ENCODE data around the gene SBF2.
"Not testable (repeated sequence)": the region's sequence is repeated elsewhere in the genome, so short reads cannot be mapped to it uniquely, and the experiment has no call there.

The SBF2 gene

DNA sequence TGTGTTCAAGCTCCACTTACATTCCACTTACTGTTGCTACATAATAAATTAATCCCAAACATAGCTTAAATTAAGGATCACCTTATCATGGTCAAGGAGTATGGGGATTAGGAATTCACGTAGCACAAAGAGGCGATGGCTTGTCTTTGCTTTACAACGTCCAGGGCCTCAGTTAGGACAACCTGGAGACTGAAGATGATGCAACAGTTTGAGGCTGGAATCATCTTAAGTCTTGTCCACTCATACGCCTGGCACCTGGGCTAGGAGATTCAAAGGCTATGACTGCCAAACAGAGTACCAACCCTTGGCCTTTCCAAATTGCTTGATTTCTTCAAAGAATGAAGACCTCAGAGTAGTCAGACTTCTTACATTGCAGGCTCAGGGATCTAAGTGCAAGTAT is 149.1 kb downstream of the SBF2 start:
- H3K27me3 ChIP-seq (ENCODE audit: control insufficient read depth in 1 of 2, insufficient read depth in 2 of 2, low read length in 2 of 2), result no peaks in the 10 kb centered on the region
- H3K4me3 ChIP-seq (ENCODE audit: low read depth in 1 of 2, low read length in 2 of 2), result no peak overlapping the region
- no peaks in the 10 kb centered on the region for H3K9me3 ChIP-seq (ENCODE audit: low read length)
- H3K36me3 ChIP-seq (ENCODE audit: insufficient read depth, low read length), result no peaks in the 10 kb centered on the region
- peaks cover 11% of the 10 kb centered on the region for H3K4me1 ChIP-seq (ENCODE audit: insufficient read depth, low read length)
- H3K9ac ChIP-seq (ENCODE audit: low read length), result no peak overlapping the region
- H3K27ac ChIP-seq (ENCODE audit: low read depth, low read length), result no peak overlapping the region

DNA sequence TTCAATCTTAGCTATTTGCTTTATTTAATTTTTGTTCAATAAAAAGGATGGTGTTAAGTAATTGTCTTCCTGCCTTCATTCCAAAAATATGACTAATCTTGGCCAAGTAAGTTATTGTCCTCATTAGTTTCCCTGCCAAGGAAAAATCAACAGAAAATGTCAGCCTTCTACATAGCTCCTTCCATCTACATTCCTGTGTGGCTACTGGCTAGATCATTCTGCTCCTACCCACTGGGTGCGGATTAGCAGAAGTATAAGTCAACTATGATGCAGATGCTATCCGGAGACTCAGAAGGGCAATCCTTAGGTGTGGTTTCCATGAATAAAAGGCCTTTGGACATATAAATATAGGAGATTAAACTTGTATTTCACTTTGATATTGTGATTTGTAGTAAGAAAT is 154.4 kb downstream of the SBF2 start:
- Histone ChIP-seq H3K9me3 (ENCODE audit: low read length) (no peaks in the 10 kb centered on the region), H3K36me3 (ENCODE audit: insufficient read depth, low read length) (no peaks in the 10 kb centered on the region), H3K4me3 (ENCODE audit: low read depth in 1 of 2, low read length in 2 of 2) (no peak overlapping the region), H3K9ac (ENCODE audit: low read length) (no peak overlapping the region), H3K27me3 (ENCODE audit: control insufficient read depth in 1 of 2, insufficient read depth in 2 of 2, low read length in 2 of 2) (no peaks in the 10 kb centered on the region), H3K27ac (ENCODE audit: low read depth, low read length) (no peak overlapping the region), H3K4me1 (ENCODE audit: insufficient read depth, low read length) (peaks cover 11% of the 10 kb centered on the region)

DNA sequence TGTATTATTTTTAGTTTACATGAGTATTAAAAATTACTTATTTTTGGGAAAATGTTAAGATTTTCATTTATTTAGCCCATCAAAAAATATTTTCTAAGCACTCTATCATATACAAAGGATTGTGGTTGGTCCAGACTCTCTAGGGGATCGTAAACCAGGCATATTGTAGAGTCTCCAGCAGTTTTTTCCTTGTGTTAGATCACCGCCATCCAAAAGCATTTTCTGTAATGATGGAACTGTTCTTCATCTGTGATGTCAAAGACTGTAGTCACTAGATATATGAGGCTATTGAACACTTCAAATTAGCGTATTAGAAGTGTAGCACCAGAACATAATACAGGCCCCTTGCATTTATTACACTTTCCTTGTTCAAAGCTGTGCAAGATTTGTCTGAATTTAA is 154.9 kb downstream of the SBF2 start:
- Histone ChIP-seq H3K27me3 (ENCODE audit: control insufficient read depth in 1 of 2, insufficient read depth in 2 of 2, low read length in 2 of 2) (no peaks in the 10 kb centered on the region), H3K9ac (ENCODE audit: low read length) (no peak overlapping the region), H3K36me3 (ENCODE audit: insufficient read depth, low read length) (no peaks in the 10 kb centered on the region), H3K4me1 (ENCODE audit: insufficient read depth, low read length) (peaks cover 10% of the 10 kb centered on the region), H3K9me3 (ENCODE audit: low read length) (no peaks in the 10 kb centered on the region), H3K4me3 (ENCODE audit: low read depth in 1 of 2, low read length in 2 of 2) (no peak overlapping the region), H3K27ac (ENCODE audit: low read depth, low read length) (no peak overlapping the region)

DNA sequence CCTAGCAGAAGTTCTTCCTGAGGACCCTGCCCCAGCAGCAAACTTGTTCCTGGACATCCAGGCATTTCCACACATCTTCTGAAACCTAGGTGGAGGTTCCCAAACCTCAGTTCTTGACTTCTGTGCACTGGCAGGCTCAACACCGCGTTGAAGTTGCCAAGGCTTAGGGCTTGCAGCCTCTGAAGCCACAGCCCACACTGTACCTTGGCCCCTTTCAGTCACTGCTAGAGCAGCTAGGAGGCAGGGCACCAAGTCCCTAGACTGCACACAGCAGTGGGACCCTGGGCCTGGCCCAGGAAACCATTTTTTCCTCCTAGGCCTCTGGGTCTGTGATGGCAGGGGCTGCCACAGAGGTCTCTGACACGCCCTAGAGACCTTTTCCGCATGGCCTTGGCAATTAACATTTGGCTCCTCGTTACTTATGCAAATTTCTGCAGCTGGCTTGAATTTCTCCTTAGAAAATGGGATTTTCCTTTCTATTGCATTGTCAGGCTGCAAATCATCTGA is 159.0 kb downstream of the SBF2 start:
- no peak overlapping the region for H3K4me3 ChIP-seq (ENCODE audit: low read depth in 1 of 2, low read length in 2 of 2)
- no peak overlapping the region for H3K27ac ChIP-seq (ENCODE audit: low read depth, low read length)
- H3K9ac ChIP-seq (ENCODE audit: low read length), result no peak overlapping the region
- no peaks in the 10 kb centered on the region for H3K36me3 ChIP-seq (ENCODE audit: insufficient read depth, low read length)
- H3K9me3 ChIP-seq (ENCODE audit: low read length), result no peaks in the 10 kb centered on the region
- peaks cover 6% of the 10 kb centered on the region for H3K4me1 ChIP-seq (ENCODE audit: insufficient read depth, low read length)
- H3K27me3 ChIP-seq (ENCODE audit: control insufficient read depth in 1 of 2, insufficient read depth in 2 of 2, low read length in 2 of 2), result no peaks in the 10 kb centered on the region

DNA sequence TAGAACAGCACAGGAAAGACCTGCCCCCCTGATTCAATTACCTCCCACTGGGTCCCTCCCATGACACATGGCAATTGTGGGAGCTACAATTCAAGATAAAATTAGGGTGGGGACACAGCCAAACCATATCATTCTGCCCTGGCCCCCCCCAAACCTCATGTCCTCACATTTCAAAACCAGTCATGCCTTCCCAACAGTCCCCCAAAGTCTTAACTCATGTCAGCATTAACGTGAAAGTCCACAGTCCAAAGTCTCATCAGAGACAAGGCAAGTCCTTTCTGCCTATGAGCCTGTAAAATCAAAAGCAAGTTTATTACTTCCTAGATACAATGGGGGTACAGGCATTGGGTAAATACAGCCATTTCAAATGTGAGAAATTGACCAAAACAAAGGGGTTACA is 159.8 kb downstream of the SBF2 start:
- H3K9me3 ChIP-seq (ENCODE audit: low read length); H3K4me1 ChIP-seq (ENCODE audit: insufficient read depth, low read length); H3K36me3 ChIP-seq (ENCODE audit: insufficient read depth, low read length); H3K27me3 ChIP-seq (ENCODE audit: control insufficient read depth in 1 of 2, insufficient read depth in 2 of 2, low read length in 2 of 2); H3K27ac ChIP-seq (ENCODE audit: low read depth, low read length); H3K4me3 ChIP-seq (ENCODE audit: low read depth in 1 of 2, low read length in 2 of 2); H3K9ac ChIP-seq (ENCODE audit: low read length): not testable (repeated sequence)

DNA sequence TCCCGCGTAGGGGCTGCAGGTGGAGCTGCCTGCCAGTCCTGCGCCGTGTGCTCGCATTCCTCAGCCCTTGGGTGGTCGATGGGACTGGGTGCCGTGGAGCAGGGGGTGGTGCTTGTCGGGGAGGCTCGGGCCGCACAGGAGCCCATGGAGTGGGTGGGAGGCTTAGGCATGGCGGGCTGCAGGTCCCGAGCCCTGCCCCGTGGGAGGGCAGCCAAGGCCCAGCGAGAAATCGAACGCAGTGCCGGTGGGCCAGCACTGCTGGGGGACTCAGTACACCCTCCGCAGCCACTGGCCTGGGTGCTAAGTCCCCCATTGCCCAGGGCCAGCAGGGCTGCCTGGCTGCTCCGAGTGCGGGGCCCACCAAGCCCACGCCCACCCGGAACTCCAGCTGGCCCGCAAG is 160.8 kb downstream of the SBF2 start:
- not testable (repeated sequence) for H3K9me3 ChIP-seq (ENCODE audit: low read length); H3K9ac ChIP-seq (ENCODE audit: low read length); H3K27ac ChIP-seq (ENCODE audit: low read depth, low read length); H3K27me3 ChIP-seq (ENCODE audit: control insufficient read depth in 1 of 2, insufficient read depth in 2 of 2, low read length in 2 of 2); H3K4me3 ChIP-seq (ENCODE audit: low read depth in 1 of 2, low read length in 2 of 2); H3K4me1 ChIP-seq (ENCODE audit: insufficient read depth, low read length); H3K36me3 ChIP-seq (ENCODE audit: insufficient read depth, low read length)

DNA sequence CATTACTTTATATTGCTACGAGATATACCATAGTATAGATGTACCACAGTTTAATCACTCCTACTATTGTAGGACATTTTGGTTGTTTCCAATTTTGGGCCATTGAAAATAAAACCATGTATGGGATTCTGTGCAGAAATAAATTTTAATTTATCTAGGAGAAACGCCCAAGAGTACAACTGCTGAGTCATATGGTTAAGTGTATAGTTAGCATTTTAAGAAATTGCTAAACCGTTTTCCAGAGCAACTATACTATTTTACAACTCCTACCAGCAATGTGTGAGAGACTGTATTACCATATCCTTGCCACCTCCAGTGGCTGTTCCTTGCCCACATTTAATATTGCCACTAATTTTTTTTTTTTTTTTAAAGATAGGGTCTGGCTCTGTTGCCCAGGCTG is 163.1 kb downstream of the SBF2 start:
- Histone ChIP-seq H3K27ac (ENCODE audit: low read depth, low read length) (no peak overlapping the region), H3K9me3 (ENCODE audit: low read length) (no peaks in the 10 kb centered on the region), H3K36me3 (ENCODE audit: insufficient read depth, low read length) (no peaks in the 10 kb centered on the region), H3K9ac (ENCODE audit: low read length) (no peak overlapping the region), H3K4me3 (ENCODE audit: low read depth in 1 of 2, low read length in 2 of 2) (no peak overlapping the region), H3K27me3 (ENCODE audit: control insufficient read depth in 1 of 2, insufficient read depth in 2 of 2, low read length in 2 of 2) (no peaks in the 10 kb centered on the region), H3K4me1 (ENCODE audit: insufficient read depth, low read length) (no peaks in the 10 kb centered on the region)

DNA sequence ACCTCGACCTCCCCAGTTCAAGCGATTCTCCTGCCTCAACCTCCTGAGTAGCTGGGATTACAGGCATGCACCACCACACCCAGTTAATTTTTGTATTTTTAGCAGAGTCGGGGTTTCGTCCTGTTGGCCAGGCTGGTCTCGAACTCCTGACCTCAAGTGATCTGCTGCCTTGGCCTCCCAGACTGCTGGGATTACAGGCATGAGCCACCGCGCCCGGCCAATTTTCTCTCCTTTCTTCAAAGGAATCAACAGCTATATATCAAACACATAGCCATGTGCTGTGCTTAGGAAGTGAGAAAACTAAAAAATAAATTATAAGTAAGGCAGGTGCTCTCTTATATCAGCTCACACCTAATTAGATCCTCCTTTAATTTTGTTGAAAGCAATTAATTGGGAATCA is 164.8 kb downstream of the SBF2 start:
- not testable (repeated sequence) for H3K27ac ChIP-seq (ENCODE audit: low read depth, low read length); H3K9ac ChIP-seq (ENCODE audit: low read length); H3K4me3 ChIP-seq (ENCODE audit: low read depth in 1 of 2, low read length in 2 of 2); H3K27me3 ChIP-seq (ENCODE audit: control insufficient read depth in 1 of 2, insufficient read depth in 2 of 2, low read length in 2 of 2); H3K4me1 ChIP-seq (ENCODE audit: insufficient read depth, low read length); H3K36me3 ChIP-seq (ENCODE audit: insufficient read depth, low read length); H3K9me3 ChIP-seq (ENCODE audit: low read length)

DNA sequence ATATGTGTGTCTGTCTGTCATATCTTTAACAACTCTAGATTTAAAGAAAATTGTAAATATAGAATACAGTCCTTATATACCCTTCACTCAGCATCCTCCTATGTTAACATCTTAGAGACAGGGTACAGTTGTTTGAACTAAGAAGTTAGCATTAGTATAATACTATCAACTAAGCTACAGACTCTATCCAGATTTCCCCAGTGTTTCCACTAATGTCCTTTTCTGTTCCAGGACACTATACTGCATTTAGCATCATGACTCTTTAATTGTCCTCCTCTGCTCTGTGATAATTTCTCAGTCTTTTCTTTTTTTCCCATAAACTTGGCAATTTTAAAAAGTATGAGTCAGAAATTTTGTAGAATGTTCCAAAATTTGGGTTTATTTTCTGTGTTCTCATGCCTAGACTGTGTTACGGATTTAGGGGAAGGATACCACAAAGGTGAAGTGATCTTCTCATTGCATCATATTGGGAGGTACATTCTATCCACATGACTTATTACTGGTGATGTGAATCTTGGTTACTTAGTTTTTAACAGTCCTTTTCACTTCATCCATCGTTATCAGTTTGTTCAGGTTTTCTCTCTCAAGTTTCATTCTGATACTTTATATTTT is 168.4 kb downstream of the SBF2 start:
- Histone ChIP-seq H3K27ac (ENCODE audit: low read depth, low read length) (no peak overlapping the region), H3K4me3 (ENCODE audit: low read depth in 1 of 2, low read length in 2 of 2) (no peak overlapping the region), H3K36me3 (ENCODE audit: insufficient read depth, low read length) (no peaks in the 10 kb centered on the region), H3K27me3 (ENCODE audit: control insufficient read depth in 1 of 2, insufficient read depth in 2 of 2, low read length in 2 of 2) (no peaks in the 10 kb centered on the region), H3K9ac (ENCODE audit: low read length) (no peak overlapping the region), H3K9me3 (ENCODE audit: low read length) (no peaks in the 10 kb centered on the region), H3K4me1 (ENCODE audit: insufficient read depth, low read length) (peaks cover 14% of the 10 kb centered on the region)

DNA sequence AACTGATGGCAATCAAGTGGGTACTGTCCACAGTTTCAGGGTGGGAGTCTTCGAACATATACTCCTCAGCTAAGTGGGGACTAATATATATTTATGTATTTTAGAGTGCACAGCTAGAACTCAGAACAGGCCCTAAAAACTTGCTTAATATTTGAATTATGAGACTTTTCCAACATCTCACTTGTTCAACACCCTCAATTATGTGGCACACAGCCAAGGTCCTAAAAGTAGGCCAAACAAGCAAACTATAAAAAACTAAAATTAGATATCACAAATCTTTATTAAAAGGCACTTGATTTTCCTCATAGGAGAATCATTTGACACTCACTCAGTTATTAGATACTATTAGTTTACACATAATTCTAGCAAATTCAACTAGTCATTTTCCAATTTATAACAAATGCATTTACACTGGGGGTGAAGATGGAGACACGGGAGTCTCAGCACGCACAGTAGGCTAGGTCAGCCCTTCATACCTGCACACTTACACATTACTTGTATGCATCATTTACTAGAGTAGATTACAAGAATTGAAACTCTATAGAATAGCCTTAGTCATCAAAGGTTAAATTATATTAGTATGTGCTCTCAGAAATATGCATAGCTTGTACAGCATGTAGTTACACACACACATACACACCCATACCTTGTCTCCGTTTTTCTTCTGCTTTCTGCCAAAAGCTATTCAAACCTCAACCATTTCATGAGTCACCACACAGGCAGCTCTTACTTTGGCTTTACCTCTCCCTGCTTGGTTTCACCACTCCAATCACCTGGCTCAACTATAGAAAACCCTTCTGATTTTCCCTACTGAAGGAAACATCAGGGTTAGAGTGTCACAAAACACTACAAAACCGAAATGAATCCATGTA is 171.5 kb downstream of the SBF2 start:
- Histone ChIP-seq H3K4me1 (ENCODE audit: insufficient read depth, low read length) (peaks cover 14% of the 10 kb centered on the region), H3K36me3 (ENCODE audit: insufficient read depth, low read length) (no peaks in the 10 kb centered on the region), H3K4me3 (ENCODE audit: low read depth in 1 of 2, low read length in 2 of 2) (peak overlapping the region in 1 of 2 donors; percentile 11), H3K27ac (ENCODE audit: low read depth, low read length) (no peak overlapping the region), H3K9ac (ENCODE audit: low read length) (no peak overlapping the region), H3K9me3 (ENCODE audit: low read length) (no peaks in the 10 kb centered on the region), H3K27me3 (ENCODE audit: control insufficient read depth in 1 of 2, insufficient read depth in 2 of 2, low read length in 2 of 2) (no peaks in the 10 kb centered on the region)

DNA sequence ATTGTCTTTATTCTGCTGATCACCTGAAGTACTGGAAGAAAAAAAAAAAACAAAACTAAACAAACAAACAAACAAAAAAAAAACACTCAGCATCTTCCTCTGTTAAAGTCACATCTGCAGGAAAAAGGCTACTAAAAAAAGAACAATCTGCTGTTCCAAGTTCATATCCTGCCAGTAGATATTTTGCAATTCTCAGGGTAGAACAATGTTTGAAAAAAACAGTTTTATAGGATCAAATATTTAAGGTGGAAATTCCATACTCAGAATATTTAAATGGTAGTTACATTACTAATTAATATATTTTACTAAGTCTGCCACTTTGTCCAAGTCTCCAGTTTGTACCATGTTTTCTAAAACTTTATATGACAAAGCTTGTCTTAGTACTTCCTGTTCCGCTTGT is 175.2 kb downstream of the SBF2 start:
- H3K27ac ChIP-seq (ENCODE audit: low read depth, low read length), result no peak overlapping the region
- peaks cover 14% of the 10 kb centered on the region for H3K4me1 ChIP-seq (ENCODE audit: insufficient read depth, low read length)

More for the DNA sequence above, 175.2 kb downstream of the SBF2 start:
- no peaks in the 10 kb centered on the region for H3K27me3 ChIP-seq (ENCODE audit: control insufficient read depth in 1 of 2, insufficient read depth in 2 of 2, low read length in 2 of 2)
- no peaks in the 10 kb centered on the region for H3K36me3 ChIP-seq (ENCODE audit: insufficient read depth, low read length)
- H3K9ac ChIP-seq (ENCODE audit: low read length), result no peak overlapping the region
- no peaks in the 10 kb centered on the region for H3K9me3 ChIP-seq (ENCODE audit: low read length)
- H3K4me3 ChIP-seq (ENCODE audit: low read depth in 1 of 2, low read length in 2 of 2), result no peak overlapping the region

Data from muscle layer of colon (tissue), 2 donors.